ENCODE data around the gene TYMS. TPM values are rescaled to one million over a fixed set of nuclear protein-coding genes. Genes with fewer than 3 reads are reported as not detected.

Gene TYMS
- total and polyA plus RNA-seq, 2 donors (not counting 3 experiments of a cell fraction or from before 2014, with no cell fraction given), result 136 to 200 TPM

- Histone ChIP-seq H3K9ac (replicated peaks; ENCODE audit: extremely low read depth, insufficient read depth, low read length) (no peak overlapping the region), H3K27ac (ENCODE audit: insufficient read depth, low read depth, low read length) (no peak overlapping the region), H3K27me3 (ENCODE audit: control insufficient read depth in 2 of 2, insufficient read depth in 2 of 2, low read length in 2 of 2) (peaks cover 0 to 2% of the 10 kb centered on the region in 2 experiments), H3K36me3 (ENCODE audit: control insufficient read depth in 2 of 2, extremely low read depth in 1 of 2, insufficient read depth in 2 of 2, low read length in 2 of 2) (no peaks in the 10 kb centered on the region), H3K4me3 (replicated peaks in 1 of 3; ENCODE audit: insufficient read depth in 1 of 3, low read depth in 1 of 3, low read length in 3 of 3) (no peak overlapping the region), H2AFZ (ENCODE audit: low read depth, low read length) (no peak overlapping the region), H3K9me1 (replicated peaks; ENCODE audit: control insufficient read depth, extremely low read depth, insufficient read depth, low read length) (no peaks in the 10 kb centered on the region), H3K9me3 (replicated peaks; ENCODE audit: control insufficient read depth, insufficient read depth, low read length) (no peaks in the 10 kb centered on the region), H3K79me2 (ENCODE audit: control insufficient read depth, insufficient read depth, low read length) (no peaks in the 10 kb centered on the region), H3K4me1 (ENCODE audit: control insufficient read depth, extremely low read depth, insufficient read depth, low read length) (no peaks in the 10 kb centered on the region), H3K4me2 (ENCODE audit: insufficient read depth, low read length) (no peak overlapping the region), H4K20me1 (replicated peaks; ENCODE audit: control insufficient read depth, extremely low read depth, insufficient read depth, low read length) (no peaks in the 10 kb centered on the region)
- peak; percentile 55 for FAIRE-seq
- DNase-seq (ENCODE audit: low read depth, low spot score), result no peak
- TF ChIP-seq MYC (IDR thresholded peaks at IDR 0.05; ENCODE audit: low read depth, low read length) (no peak), POLR2A (IDR thresholded peaks at IDR 0.05; ENCODE audit: low read depth, low read length) (no peak), JUN (IDR thresholded peaks at IDR 0.05; ENCODE audit: borderline replicate concordance, insufficient read depth, insufficient read length, low read depth) (no peak)
- ChIA-PET CTCF (interaction anchor here (1.1 to 12.1 kb wide), 3 partner anchors 113 to 330 kb away, joined by 3 to 652 read pairs (median 3); no protein-coding TSS in a partner anchor), POLR2A (no interaction called here)
- dilution Hi-C loops (cut with MboI; ENCODE audit: extremely low pct_ligation_motif_present, low sequenced_read_pairs) (no loop called here), intact Hi-C loops (cut with micrococcal nuclease) (no loop called here)
- no TSS peak for BruUV-seq (replicated peaks)
Measured at GRCh38 chr18:627231-627630, 30.2 kb upstream of the TYMS start.

DNA sequence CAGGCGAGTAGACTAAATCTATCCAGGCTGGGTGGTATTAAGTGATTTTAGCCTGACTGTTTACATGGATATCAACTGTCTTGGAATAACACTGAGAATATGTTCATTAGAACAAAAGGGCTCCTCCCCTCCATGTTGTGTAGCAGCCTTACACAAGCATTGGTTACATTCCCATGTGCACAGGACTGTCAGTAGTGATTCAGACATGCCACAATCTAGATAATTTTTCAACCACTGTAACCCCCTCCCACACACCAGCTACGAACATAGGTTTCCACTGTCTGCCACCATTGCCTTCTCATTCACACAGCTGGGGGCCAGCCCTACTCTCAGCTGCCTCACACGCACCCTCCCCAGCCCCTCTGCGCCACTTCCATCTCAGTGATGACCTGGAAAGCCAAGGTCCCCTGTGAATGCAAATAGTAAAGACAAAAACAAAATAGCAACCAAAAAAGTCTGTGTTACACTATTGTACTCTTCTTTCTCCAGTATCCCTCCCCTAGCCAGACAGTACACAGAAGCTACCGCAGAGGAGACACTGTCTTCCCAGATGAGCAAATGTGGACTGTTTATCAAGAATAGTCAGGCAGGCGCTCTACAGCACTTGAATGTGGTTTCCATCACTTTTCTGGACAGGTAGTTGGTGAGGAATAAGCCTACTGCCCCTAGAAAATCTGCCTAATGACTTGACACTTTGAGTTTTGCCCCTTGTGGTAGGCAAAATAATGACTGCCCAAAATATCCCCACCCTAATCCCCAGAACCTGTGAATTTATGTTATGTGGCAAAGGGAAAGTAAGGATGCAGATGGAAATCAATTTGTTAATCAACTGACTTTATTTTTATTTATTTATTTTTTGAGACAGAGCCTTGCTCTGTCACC is 27.9 kb upstream of the TYMS start:
- Histone ChIP-seq H3K9me3 (replicated peaks; ENCODE audit: control insufficient read depth, insufficient read depth, low read length) (no peaks in the 10 kb centered on the region), H3K9ac (replicated peaks; ENCODE audit: extremely low read depth, insufficient read depth, low read length) (no peak overlapping the region), H4K20me1 (replicated peaks; ENCODE audit: control insufficient read depth, extremely low read depth, insufficient read depth, low read length) (no peaks in the 10 kb centered on the region), H3K4me2 (ENCODE audit: insufficient read depth, low read length) (no peak overlapping the region), H3K36me3 (ENCODE audit: control insufficient read depth in 2 of 2, extremely low read depth in 1 of 2, insufficient read depth in 2 of 2, low read length in 2 of 2) (no peaks in the 10 kb centered on the region), H3K4me1 (ENCODE audit: control insufficient read depth, extremely low read depth, insufficient read depth, low read length) (peaks cover 1% of the 10 kb centered on the region), H3K79me2 (ENCODE audit: control insufficient read depth, insufficient read depth, low read length) (no peaks in the 10 kb centered on the region), H3K27me3 (ENCODE audit: control insufficient read depth in 2 of 2, insufficient read depth in 2 of 2, low read length in 2 of 2) (peaks cover 0 to 2% of the 10 kb centered on the region in 2 experiments), H3K9me1 (replicated peaks; ENCODE audit: control insufficient read depth, extremely low read depth, insufficient read depth, low read length) (no peaks in the 10 kb centered on the region), H3K27ac (ENCODE audit: insufficient read depth, low read depth, low read length) (no peak overlapping the region), H2AFZ (ENCODE audit: low read depth, low read length) (peak overlapping the region; percentile 22), H3K4me3 (replicated peaks in 1 of 3; ENCODE audit: insufficient read depth in 1 of 3, low read depth in 1 of 3, low read length in 3 of 3) (no peak overlapping the region)
- no TSS peak for BruUV-seq (replicated peaks)
- dilution Hi-C loops (cut with MboI; ENCODE audit: extremely low pct_ligation_motif_present, low sequenced_read_pairs), result no loop called here
- intact Hi-C loops (cut with micrococcal nuclease), result no loop called here
- DNase-seq (ENCODE audit: low read depth, low spot score) (no peak), FAIRE-seq (no peak)
- CTCF ChIA-PET, result no interaction called here
- POLR2A ChIA-PET, result no interaction called here
- TF ChIP-seq POLR2AphosphoS5 (IDR thresholded peaks at IDR 0.05; ENCODE audit: insufficient read depth, low read depth, low read length), result no peak
- TF ChIP-seq, protein P1, sequence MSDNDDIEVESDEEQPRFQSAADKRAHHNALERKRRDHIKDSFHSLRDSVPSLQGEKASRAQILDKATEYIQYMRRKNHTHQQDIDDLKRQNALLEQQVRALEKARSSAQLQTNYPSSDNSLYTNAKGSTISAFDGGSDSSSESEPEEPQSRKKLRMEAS (IDR thresholded peaks at IDR 0.05; ENCODE audit: insufficient read depth, insufficient read length), result no peak
- TF ChIP-seq, protein P2, sequence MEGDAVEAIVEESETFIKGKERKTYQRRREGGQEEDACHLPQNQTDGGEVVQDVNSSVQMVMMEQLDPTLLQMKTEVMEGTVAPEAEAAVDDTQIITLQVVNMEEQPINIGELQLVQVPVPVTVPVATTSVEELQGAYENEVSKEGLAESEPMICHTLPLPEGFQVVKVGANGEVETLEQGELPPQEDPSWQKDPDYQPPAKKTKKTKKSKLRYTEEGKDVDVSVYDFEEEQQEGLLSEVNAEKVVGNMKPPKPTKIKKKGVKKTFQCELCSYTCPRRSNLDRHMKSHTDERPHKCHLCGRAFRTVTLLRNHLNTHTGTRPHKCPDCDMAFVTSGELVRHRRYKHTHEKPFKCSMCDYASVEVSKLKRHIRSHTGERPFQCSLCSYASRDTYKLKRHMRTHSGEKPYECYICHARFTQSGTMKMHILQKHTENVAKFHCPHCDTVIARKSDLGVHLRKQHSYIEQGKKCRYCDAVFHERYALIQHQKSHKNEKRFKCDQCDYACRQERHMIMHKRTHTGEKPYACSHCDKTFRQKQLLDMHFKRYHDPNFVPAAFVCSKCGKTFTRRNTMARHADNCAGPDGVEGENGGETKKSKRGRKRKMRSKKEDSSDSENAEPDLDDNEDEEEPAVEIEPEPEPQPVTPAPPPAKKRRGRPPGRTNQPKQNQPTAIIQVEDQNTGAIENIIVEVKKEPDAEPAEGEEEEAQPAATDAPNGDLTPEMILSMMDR (IDR thresholded peaks at IDR 0.05; ENCODE audit: extremely low read depth in 1 of 2, insufficient read depth in 1 of 2, low read depth in 1 of 2, low read length in 2 of 2), result peak in 1 of 2 donors; percentile 4
- no peak for TF ChIP-seq POLR2A (IDR thresholded peaks at IDR 0.05; ENCODE audit: low read depth, low read length)
- no peak for TF ChIP-seq FOS (IDR thresholded peaks at IDR 0.05; ENCODE audit: borderline replicate concordance, insufficient read depth, low read length)
- no peak for TF ChIP-seq GATA2 (IDR thresholded peaks at IDR 0.05; ENCODE audit: insufficient read depth, insufficient read length, low read depth, low read length)
